ENCODE results near the gene CDK4.

- TF ChIP-seq YY1 (IDR thresholded peaks at IDR 0.05; ENCODE audit: low read depth): no peak
- no peak for TF ChIP-seq TAF1 (IDR thresholded peaks at IDR 0.05; ENCODE audit: low read depth)
- no peak for TF ChIP-seq EP300 (IDR thresholded peaks at IDR 0.05; ENCODE audit: borderline replicate concordance)
Measured at GRCh38 chr12:57781801-57782200, 29.7 kb upstream of the CDK4 start.
